Gastrocnemius medialis (tissue), 4 donors: Measurements from ENCODE around the gene ELAVL1. TPM values are rescaled to one million over a fixed set of nuclear protein-coding genes. Genes with fewer than 3 reads are reported as not detected.
"Not testable (repeated sequence)": the region's sequence is repeated elsewhere in the genome, so short reads cannot be mapped to it uniquely, and the experiment has no call there.

Source experiments
- ATAC-seq, 2 donors: fragments of 150-250 bp; one replicate each; pipeline ENCODE4 v1.9.1; 2016
- DNase-seq, 2 donors: peaks; one replicate each; pipeline ENCODE4 v3.0.0-alpha.2; 2019
- H3K27ac ChIP-seq, 4 donors: fragments of 200-600 bp; sonication (generic); 1 replicate in 1 of 4; 2 replicates in 3 of 4; pipeline ENCODE4 v1.5.1; 2016 to 2018; ENCODE audit warnings: mild to moderate bottlenecking in 2 of 4, moderate library complexity in 1 of 4
- H3K27me3 ChIP-seq, 3 donors: fragments of 200-600 bp; sonication (generic) in 2 of 3; 1 replicate in 1 of 3; 2 replicates in 2 of 3; pipeline versions ENCODE4 v1.5.1 to v1.6.0; 2016 to 2019; ENCODE audit warnings: mild to moderate bottlenecking in 1 of 3, moderate library complexity in 1 of 3
- H3K36me3 ChIP-seq, 2 donors: fragments of 200-600 bp; sonication (generic) in 1 of 2; one replicate each; pipeline ENCODE4 v1.5.1; 2017 to 2018
- H3K4me1 ChIP-seq, 2 donors: fragments of 200-600 bp; sonication (generic) in 1 of 2; one replicate each; pipeline ENCODE4 v1.5.1; 2016 to 2017; ENCODE audit warnings: mild to moderate bottlenecking in 2 of 2
- H3K4me3 ChIP-seq, 4 donors: fragments of 200-600 bp; sonication (generic) in 3 of 4; 1 replicate in 1 of 4; 2 replicates in 3 of 4; pipeline ENCODE4 v1.5.1; 2016 to 2019; ENCODE audit warnings: mild to moderate bottlenecking in 2 of 4
- H3K9me3 ChIP-seq, 3 donors: fragments of 200-600 bp; sonication (generic) in 2 of 3; 1 replicate in 1 of 3; 2 replicates in 2 of 3; pipeline ENCODE4 v1.5.1; 2016 to 2019
- CTCF ChIP-seq, 5 experiments: fragments of 450-650 bp in 3 of 5; fragments of 200-600 bp in 2 of 5; sonication (generic) in 2 of 5; IDR thresholded peaks in 4 of 5; conservative IDR thresholded peaks in 1 of 5; 1 replicate in 4 of 5; 2 replicates in 1 of 5; pipeline ENCODE4 v1.5.1; 2016 to 2019; ENCODE audit warnings: antibody characterized with exemption in 5 of 5, mild to moderate bottlenecking in 3 of 5, moderate library complexity in 3 of 5
- POLR2A ChIP-seq, 2 donors: fragments of 450-650 bp; IDR thresholded peaks; one replicate each; pipeline ENCODE4 v1.6.1; 2017; ENCODE audit warnings: antibody characterized with exemption in 2 of 2, mild to moderate bottlenecking in 2 of 2, moderate library complexity in 2 of 2
- in situ Hi-C, 4 donors: fragments of 200-750 bp; cut with MboI; loops; one replicate each; pipeline versions ENCODE4 v1.15.0 to v1.8.0; 2017; ENCODE audit warnings: low sequenced_read_pairs in 4 of 4
- intact Hi-C: fragments of 100-400 bp; cut with DNase I; formaldehyde crosslinking; loops from one replicate; pipeline ENCODE4 v1.15.1; 2023; ENCODE audit warnings: low total_unique reads
- total RNA-seq, 4 donors: library from RNA; depleted of rRNA; stranded (reverse); fragments of >200 nt; gene quantifications; one replicate each; pipeline versions ENCODE4 v1.1.0 to v1.2.3, GENCODE V29; 2016

The ELAVL1 gene
- total RNA-seq, 4 donors from 2014 or later: 18.2 to 40.5 (median 28.9) TPM

GRCh38 chr19:7918062-7918614 lies 87.3 kb downstream of the ELAVL1 start:
- intact Hi-C loops, DNase-seq, H3K9me3 ChIP-seq, ATAC-seq, in situ Hi-C loops: not testable (repeated sequence)
- Histone ChIP-seq H3K4me3 (peak overlapping the region in 3 of 4 donors; percentile 35 to 42 (median 39)), H3K36me3 (peaks cover 0 to 13% of the 10 kb centered on the region in 2 donors), H3K27ac (peak overlapping the region in 2 of 4 donors; percentile 43 to 92), H3K27me3 (peaks cover 40 to 49% (median 46%) of the 10 kb centered on the region in 3 donors), H3K4me1 (peaks cover 21 to 38% of the 10 kb centered on the region in 2 donors)
- peak in 1 of 5 experiments; percentile 1 for TF ChIP-seq CTCF (IDR thresholded peaks at IDR 0.05 in 4 of 5, conservative IDR thresholded peaks at IDR 0.05 in 1 of 5)

- intact Hi-C loops: no loop called here
- Histone ChIP-seq H3K27me3 (peaks cover 40 to 49% (median 46%) of the 10 kb centered on the region in 3 donors), H3K27ac (peak overlapping the region in 2 of 4 donors; percentile 43 to 92), H3K36me3 (peaks cover 0 to 13% of the 10 kb centered on the region in 2 donors), H3K4me1 (peaks cover 21 to 38% of the 10 kb centered on the region in 2 donors), H3K4me3 (peak overlapping the region in 3 of 4 donors; percentile 35 to 42 (median 39)), H3K9me3 (no peaks in the 10 kb centered on the region)
- TF ChIP-seq POLR2A (IDR thresholded peaks at IDR 0.05) (no peak), CTCF (IDR thresholded peaks at IDR 0.05 in 4 of 5, conservative IDR thresholded peaks at IDR 0.05 in 1 of 5) (peak in 4 of 5 experiments; percentile 19 to 52 (median 36))
- ATAC-seq (no peak), DNase-seq (no peak)
- in situ Hi-C loops: no loop called here
These were observed 88.0 kb downstream of the ELAVL1 start for GRCh38 chr19:7917267-7918061.

GRCh38 chr19:7916955-7917266 lies 88.5 kb downstream of the ELAVL1 start:
- Histone ChIP-seq H3K27ac (peak overlapping the region in 2 of 4 donors; percentile 43 to 92), H3K4me1 (peaks cover 21 to 35% of the 10 kb centered on the region in 2 donors), H3K27me3 (peaks cover 40 to 49% (median 46%) of the 10 kb centered on the region in 3 donors), H3K9me3 (no peaks in the 10 kb centered on the region), H3K4me3 (peak overlapping the region in 2 of 4 donors; percentile 39 to 42), H3K36me3 (peaks cover 0 to 15% of the 10 kb centered on the region in 2 donors)
- TF ChIP-seq POLR2A (IDR thresholded peaks at IDR 0.05) (no peak), CTCF (IDR thresholded peaks at IDR 0.05 in 4 of 5, conservative IDR thresholded peaks at IDR 0.05 in 1 of 5) (no peak)
- DNase-seq (no peak), ATAC-seq (no peak)
- in situ Hi-C loops (no loop called here), intact Hi-C loops (no loop called here)

- in situ Hi-C loops (no loop called here), intact Hi-C loops (no loop called here)
- peaks cover 40 to 49% (median 46%) of the 10 kb centered on the region in 3 donors for H3K27me3 ChIP-seq
- H3K4me1 ChIP-seq: peaks cover 16 to 29% of the 10 kb centered on the region in 2 donors
- H3K4me3 ChIP-seq: peak overlapping the region in 3 of 4 donors; percentile 4 to 42 (median 39)
- peaks cover 0 to 21% of the 10 kb centered on the region in 2 donors for H3K36me3 ChIP-seq
- peak overlapping the region in 1 of 4 donors; percentile 92 for H3K27ac ChIP-seq
- no peak for DNase-seq
- no peaks in the 10 kb centered on the region for H3K9me3 ChIP-seq
- ATAC-seq: no peak
- TF ChIP-seq POLR2A (IDR thresholded peaks at IDR 0.05): no peak
- TF ChIP-seq CTCF (IDR thresholded peaks at IDR 0.05 in 4 of 5, conservative IDR thresholded peaks at IDR 0.05 in 1 of 5): no peak
These were observed 89.1 kb downstream of the ELAVL1 start for GRCh38 chr19:7916103-7916954.
